ENCODE data around the gene SGSM1.

The SGSM1 gene

GRCh38 chr22:24841261-24841660, 35.2 kb downstream of the SGSM1 start:
- no peak for DNase-seq (ENCODE audit: low spot score)

- DNase-seq (ENCODE audit: low spot score): no peak
These were observed 37.0 kb downstream of the SGSM1 start for GRCh38 chr22:24843048-24843447.

- no peak for DNase-seq (ENCODE audit: low spot score)
These were observed 39.3 kb downstream of the SGSM1 start for GRCh38 chr22:24845041-24845898.

- DNase-seq (ENCODE audit: low spot score): no peak
These were observed 41.5 kb downstream of the SGSM1 start for GRCh38 chr22:24847490-24847889.

- no peak for DNase-seq (ENCODE audit: low spot score)
These were observed 42.7 kb downstream of the SGSM1 start for GRCh38 chr22:24848559-24849168.

GRCh38 chr22:24855794-24856193, 49.8 kb downstream of the SGSM1 start:
- DNase-seq (ENCODE audit: low spot score): no peak

GRCh38 chr22:24857576-24857975, 51.6 kb downstream of the SGSM1 start:
- DNase-seq (ENCODE audit: low spot score): no peak

- DNase-seq (ENCODE audit: low spot score): no peak
These were observed 53.6 kb downstream of the SGSM1 start for GRCh38 chr22:24859587-24859986.

- DNase-seq (ENCODE audit: low spot score): no peak
These were observed 59.5 kb downstream of the SGSM1 start for GRCh38 chr22:24865508-24865907.

- no peak for DNase-seq (ENCODE audit: low spot score)
These were observed 61.5 kb downstream of the SGSM1 start for GRCh38 chr22:24867323-24868022.

GRCh38 chr22:24868979-24869378, 63.0 kb downstream of the SGSM1 start:
- no peak for DNase-seq (ENCODE audit: low spot score)

GRCh38 chr22:24871611-24872205, 65.7 kb downstream of the SGSM1 start:
- DNase-seq (ENCODE audit: low spot score): no peak

- DNase-seq (ENCODE audit: low spot score): no peak
These were observed 67.2 kb downstream of the SGSM1 start for GRCh38 chr22:24873226-24873625.

- DNase-seq (ENCODE audit: low spot score): no peak
These were observed 70.0 kb downstream of the SGSM1 start for GRCh38 chr22:24875862-24876506.

- DNase-seq (ENCODE audit: low spot score): no peak
These were observed 70.7 kb downstream of the SGSM1 start for GRCh38 chr22:24876700-24877099.

GRCh38 chr22:24878969-24879368, 73.0 kb downstream of the SGSM1 start:
- no peak for DNase-seq (ENCODE audit: low spot score)

- DNase-seq (ENCODE audit: low spot score): no peak
These were observed 77.4 kb downstream of the SGSM1 start for GRCh38 chr22:24883432-24883831.

GRCh38 chr22:24887260-24887659, 81.2 kb downstream of the SGSM1 start:
- DNase-seq (ENCODE audit: low spot score): no peak

- no peak for DNase-seq (ENCODE audit: low spot score)
These were observed 87.5 kb downstream of the SGSM1 start for GRCh38 chr22:24893341-24894070.

GRCh38 chr22:24894220-24894975, 88.4 kb downstream of the SGSM1 start:
- DNase-seq (ENCODE audit: low spot score): peak; percentile 3

- DNase-seq (ENCODE audit: low spot score): peak; percentile 4
These were observed 89.0 kb downstream of the SGSM1 start for GRCh38 chr22:24894998-24895397.
